ENCODE results near the gene COL4A5.

GRCh38 chrX:108494406-108495090, 54.9 kb downstream of the COL4A5 start:
- no peak for TF ChIP-seq CTCF (IDR thresholded peaks at IDR 0.05; ENCODE audit: low read depth, low read length, poor library complexity, severe bottlenecking)
- no peak for TF ChIP-seq EZH2phosphoT487 (IDR thresholded peaks at IDR 0.05; ENCODE audit: borderline replicate concordance, low read length)

All from DOHH2 (cell line).